ENCODE measurements around the gene BAZ2A.
"Not testable (repeated sequence)": the region's sequence is repeated elsewhere in the genome, so short reads cannot be mapped to it uniquely, and the experiment has no call there.

GRCh38 chr12:56577248-56577647, 52.9 kb downstream of the BAZ2A start:
- TF ChIP-seq CTCF (IDR thresholded peaks at IDR 0.05 in 4 of 5, conservative IDR thresholded peaks at IDR 0.05 in 1 of 5); POLR2A (IDR thresholded peaks at IDR 0.05): not testable (repeated sequence)
